DMS 273 (cell line): ENCODE measurements around the gene LRRTM2.
"Not testable (repeated sequence)": the region's sequence is repeated elsewhere in the genome, so short reads cannot be mapped to it uniquely, and the experiment has no call there.

Source experiments
- DNase-seq: peaks from one replicate; lab custom pipeline; 2025; ENCODE audit not compliant: unreplicated experiment; lab: John Stamatoyannopoulos, UW

LRRTM2 gene

GRCh38 chr5:138841531-138841930 is 33.6 kb downstream of the LRRTM2 start:
- DNase-seq = no peak

- DNase-seq = no peak
Observed at GRCh38 chr5:138840103-138840502, 35.0 kb downstream of the LRRTM2 start.

- DNase-seq = no peak
Observed at GRCh38 chr5:138837160-138837559, 38.0 kb downstream of the LRRTM2 start.

GRCh38 chr5:138834853-138835252 is 40.3 kb downstream of the LRRTM2 start:
- not testable (repeated sequence) for DNase-seq

- DNase-seq = no peak
Observed at GRCh38 chr5:138833726-138834480, 41.2 kb downstream of the LRRTM2 start.

GRCh38 chr5:138833080-138833479 is 42.1 kb downstream of the LRRTM2 start:
- no peak for DNase-seq

- DNase-seq = no peak
Observed at GRCh38 chr5:138832218-138832617, 42.9 kb downstream of the LRRTM2 start.

GRCh38 chr5:138831703-138832102 is 43.4 kb downstream of the LRRTM2 start:
- DNase-seq = no peak

- no peak for DNase-seq
Observed at GRCh38 chr5:138829341-138829740, 45.8 kb downstream of the LRRTM2 start.

- DNase-seq = no peak
Observed at GRCh38 chr5:138828556-138828955, 46.6 kb downstream of the LRRTM2 start.

GRCh38 chr5:138824924-138825863 is 49.9 kb downstream of the LRRTM2 start:
- peak; percentile 32 for DNase-seq

GRCh38 chr5:138824516-138824915 is 50.6 kb downstream of the LRRTM2 start:
- no peak for DNase-seq

GRCh38 chr5:138820695-138821094 is 54.4 kb downstream of the LRRTM2 start:
- no peak for DNase-seq

GRCh38 chr5:138819081-138819480 is 56.1 kb downstream of the LRRTM2 start:
- DNase-seq = peak; percentile 80
